Aorta (tissue), 5 donors: Measurements from ENCODE around the gene ASIC3. TPM values are rescaled to one million over a fixed set of nuclear protein-coding genes. Genes with fewer than 3 reads are reported as not detected.

Source experiments
- ATAC-seq: fragments of 200-7000 bp; cut with Tn5 transposase; one replicate; pipeline ENCODE4 v1.9.1; 2022; ENCODE audit warnings: moderate library complexity; ENCODE audit not compliant: low FRiP score
- DNase-seq, 2 donors: peaks; one replicate each; pipeline ENCODE4 v3.0.0-alpha.2; 2020
- H3K27ac ChIP-seq, 2 donors: one replicate each; pipeline ENCODE4 v1.5.1; 2013; ENCODE audit warnings: low read length in 2 of 2, mild to moderate bottlenecking in 2 of 2, moderate library complexity in 2 of 2, control low read depth in 1 of 2, inconsistent platforms in 1 of 2, low read depth in 1 of 2
- H3K27me3 ChIP-seq, 2 donors: one replicate each; pipeline ENCODE4 v1.6.1; 2013; ENCODE audit warnings: control low read depth in 1 of 2, low read length in 1 of 2, mild to moderate bottlenecking in 1 of 2, moderate library complexity in 1 of 2; ENCODE audit not compliant: insufficient read depth in 2 of 2, control insufficient read depth in 1 of 2
- H3K36me3 ChIP-seq, 2 donors: one replicate each; pipeline ENCODE4 v1.6.1; 2013; ENCODE audit warnings: control low read depth in 1 of 2, low read length in 1 of 2, mild to moderate bottlenecking in 1 of 2; ENCODE audit not compliant: insufficient read depth in 2 of 2, control insufficient read depth in 1 of 2
- H3K4me1 ChIP-seq, 2 donors: one replicate each; pipeline ENCODE4 v1.6.1; 2013; ENCODE audit warnings: low read length in 2 of 2, control low read depth in 1 of 2, mild to moderate bottlenecking in 1 of 2, moderate library complexity in 1 of 2; ENCODE audit not compliant: insufficient read depth in 2 of 2, control insufficient read depth in 1 of 2
- H3K4me3 ChIP-seq, 2 donors: one replicate each; pipeline ENCODE4 v1.5.1; 2013; ENCODE audit warnings: low read length in 2 of 2, control low read depth in 1 of 2, mild to moderate bottlenecking in 1 of 2
- H3K9me3 ChIP-seq: one replicate; pipeline ENCODE4 v1.6.1; 2013; ENCODE audit warnings: mild to moderate bottlenecking, low read length; ENCODE audit not compliant: control insufficient read depth
- WGBS, 2 donors: extraction: QIAGEN DNeasy Blood & Tissue Kit; methylation state at CpG; one replicate each; pipeline ENCODE4 v1.1.7; 2013; 5-methylcytosine and 5-hydroxymethylcytosine counted together
- intact Hi-C, 2 donors: fragments of 100-400 bp; cut with DNase I; formaldehyde crosslinking; loops; one replicate each; pipeline versions ENCODE4 v1.14.2 to v1.15.0; 2022
- polyA plus RNA-seq, 2 donors: library from polyadenylated mRNA; stranded (reverse); fragments of 200-250 nt; gene quantifications; one replicate each; pipeline ENCODE4 v1.2.3, GENCODE V29; 2013
- total RNA-seq, 2 donors: library from RNA; stranded (reverse); fragmentation: NEBNext Ultra II Directional; extraction: Animal tissue kit (Norgen Biotek cat#: 25700); gene quantifications; one replicate each; pipeline ENCODE4 v1.2.1, GENCODE V29; 2021
- donor health status: healthy with polysubstance abuse.
- donor health status: Bipolar disorder and iron deficiency.
- donor health status: DM: no; HTN: no; CAD: no.
- donor health status: DM: no; HTN: no; CAD: no.
- donor health status: DM: yes; HTN: yes; CAD: no.

Gene ASIC3
- total and polyA plus RNA-seq, 4 donors = 1.7 to 7.1 (median 2.9) TPM; not detected in 1

DNA sequence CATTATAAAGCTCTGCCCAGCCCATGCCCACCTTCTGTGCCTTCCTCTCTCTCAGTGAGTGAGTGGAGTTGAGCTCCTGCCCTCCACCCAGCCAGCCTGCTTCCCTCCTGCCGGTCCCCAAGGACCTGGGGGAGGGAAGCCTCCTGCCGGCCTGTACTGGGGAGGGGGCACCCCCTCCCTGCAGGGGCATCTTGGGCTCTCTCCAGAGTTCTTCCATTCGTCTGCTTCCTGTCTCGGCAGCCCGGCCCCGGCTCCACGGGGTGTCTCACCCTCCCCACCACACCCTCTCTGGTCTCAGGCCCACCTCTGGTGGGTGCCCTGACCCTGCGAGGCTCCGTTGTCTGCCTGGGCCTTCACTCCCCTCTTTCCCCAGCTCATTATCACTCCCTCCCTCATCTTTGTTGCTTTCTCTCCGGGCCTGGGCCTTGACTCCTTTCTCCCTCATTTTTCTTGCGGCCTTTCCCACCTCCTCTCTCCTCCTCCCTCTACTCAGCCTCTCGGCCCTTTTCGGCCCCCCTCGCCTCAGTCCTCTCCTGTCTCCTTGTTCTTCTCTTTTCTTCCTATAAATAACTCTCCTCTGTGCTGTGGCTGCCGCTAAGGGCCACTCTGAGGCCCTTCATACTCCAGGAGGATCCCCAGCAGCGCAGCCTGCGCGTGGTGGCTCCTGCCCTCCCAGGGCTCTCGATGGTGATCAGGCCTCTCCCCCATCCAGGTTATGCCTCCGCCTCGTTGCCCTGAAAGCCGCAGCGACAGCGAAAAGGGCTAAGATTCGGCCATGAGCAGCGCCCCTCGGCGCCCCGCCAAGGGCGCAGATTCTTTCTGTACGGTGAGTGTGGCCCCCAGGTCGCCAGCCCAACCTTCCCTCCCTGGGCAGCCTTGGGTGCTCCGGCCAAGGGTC lies 13.1 kb downstream of the ASIC3 start:
- Histone ChIP-seq H3K36me3 (no peaks in the 10 kb centered on the region), H3K27me3 (no peaks in the 10 kb centered on the region), H3K4me3 (no peak overlapping the region), H3K4me1 (no peaks in the 10 kb centered on the region), H3K9me3 (no peaks in the 10 kb centered on the region), H3K27ac (no peak overlapping the region)
- 44 to 49% methylated on average over 33 of the region's 33 CpGs for WGBS, 2 donors
- no peak for DNase-seq
- no peak for ATAC-seq
- intact Hi-C loops = loop anchor here in 1 of 2 donors (1.0 kb wide), 1 partner anchor 19 kb away; the partner anchor contains the start of gene FASTK

DNA sequence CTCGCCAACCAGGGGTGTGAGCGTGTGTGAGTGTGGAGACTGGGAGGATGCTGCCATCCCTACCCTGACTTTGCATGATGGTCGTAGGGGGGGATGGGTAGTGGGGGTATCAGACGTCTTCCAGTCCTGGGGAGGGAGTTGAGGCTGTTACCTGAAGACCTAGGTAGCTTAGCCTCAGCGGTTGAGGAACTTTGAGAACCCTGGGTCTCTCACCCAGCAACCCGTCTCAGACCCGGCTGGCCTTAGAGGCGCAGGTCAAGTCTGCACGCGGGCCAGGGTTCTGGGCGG lies 13.7 kb downstream of the ASIC3 start:
- 51 to 62% methylated on average over 10 to 11 of the region's 11 CpGs for WGBS, 2 donors
- H3K27me3 ChIP-seq = no peaks in the 10 kb centered on the region
- no peaks in the 10 kb centered on the region for H3K9me3 ChIP-seq
- ATAC-seq (no peak), DNase-seq (no peak)
- no peaks in the 10 kb centered on the region for H3K4me1 ChIP-seq
- H3K36me3 ChIP-seq = no peaks in the 10 kb centered on the region
- no peak overlapping the region for H3K27ac ChIP-seq
- H3K4me3 ChIP-seq = no peak overlapping the region
- intact Hi-C loops = no loop called here

DNA sequence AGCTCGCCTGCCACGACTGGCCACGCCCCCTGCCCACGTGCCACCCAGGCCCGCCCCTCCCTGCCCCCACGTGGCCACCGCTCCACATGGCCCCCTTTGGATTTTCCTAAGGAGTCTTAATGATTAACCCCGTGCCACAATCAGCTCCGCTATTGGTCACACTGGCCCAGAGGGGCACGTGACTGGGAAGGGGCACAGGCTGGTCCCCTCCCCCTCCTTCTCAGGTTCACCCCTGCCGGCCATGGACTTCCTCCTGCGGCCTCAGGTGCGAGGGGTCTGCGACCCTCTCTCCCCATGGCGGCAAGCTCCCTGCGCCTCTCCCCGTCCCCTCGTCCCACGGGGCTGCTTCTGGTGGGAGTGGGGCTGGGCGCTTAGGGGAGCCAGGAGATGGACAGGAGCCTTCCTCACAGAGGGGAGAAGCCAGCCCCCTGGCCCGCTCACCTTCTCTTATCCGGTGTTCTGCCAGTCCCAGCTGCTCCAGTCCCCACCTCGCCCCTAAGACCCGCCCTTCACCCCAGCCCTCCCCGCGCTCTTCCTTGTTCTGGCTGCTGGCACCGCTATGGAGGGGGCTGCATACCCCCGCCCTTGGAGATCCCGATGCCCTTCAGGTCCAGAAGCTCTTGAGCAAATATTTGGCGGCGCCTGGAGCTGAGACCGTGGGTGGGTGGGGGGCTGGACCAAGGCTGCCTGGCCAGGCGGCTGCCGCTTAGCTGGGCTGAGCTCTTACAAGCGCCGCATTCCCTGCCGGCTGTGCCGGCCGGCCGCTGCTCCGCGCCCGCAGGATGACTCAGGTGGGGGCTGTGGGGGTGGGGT lies 14.3 kb downstream of the ASIC3 start:
- peak in 1 of 2 donors; percentile 89 for DNase-seq
- ATAC-seq = no peak
- Histone ChIP-seq H3K4me3 (no peak overlapping the region), H3K4me1 (no peaks in the 10 kb centered on the region), H3K9me3 (no peaks in the 10 kb centered on the region), H3K27ac (peak overlapping the region in 1 of 2 donors; percentile 23), H3K27me3 (no peaks in the 10 kb centered on the region), H3K36me3 (peaks cover 2 to 4% of the 10 kb centered on the region in 2 donors)
- intact Hi-C loops = no loop called here
- 21 to 24% methylated on average over 38 to 43 of the region's 43 CpGs for WGBS, 2 donors

DNA sequence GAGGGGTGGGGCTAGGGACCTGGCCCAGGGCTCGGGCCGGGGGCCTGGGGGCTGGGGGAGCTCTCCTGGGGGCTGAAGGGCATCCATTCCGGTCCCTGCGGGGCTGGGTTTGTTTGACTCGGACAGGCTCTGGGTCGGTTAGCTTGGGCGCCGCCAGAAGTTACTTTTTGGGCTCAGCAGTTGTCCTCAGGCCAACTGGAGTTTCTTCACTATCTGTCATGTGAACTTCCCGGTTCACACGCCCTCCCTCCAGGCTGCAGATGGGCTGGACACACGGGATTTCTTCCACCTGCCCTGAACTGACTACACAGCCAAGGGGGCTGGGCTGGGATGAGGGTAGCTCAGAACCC lies 14.9 kb downstream of the ASIC3 start:
- DNase-seq = no peak
- ATAC-seq = no peak
- H3K36me3 ChIP-seq = peaks cover 2 to 8% of the 10 kb centered on the region in 2 donors
- H3K4me3 ChIP-seq = no peak overlapping the region
- H3K9me3 ChIP-seq = no peaks in the 10 kb centered on the region
- intact Hi-C loops = no loop called here
- 7 to 22% methylated on average over 11 of the region's 11 CpGs for WGBS, 2 donors
- no peaks in the 10 kb centered on the region for H3K27me3 ChIP-seq
- no peak overlapping the region for H3K27ac ChIP-seq
- H3K4me1 ChIP-seq = no peaks in the 10 kb centered on the region

DNA sequence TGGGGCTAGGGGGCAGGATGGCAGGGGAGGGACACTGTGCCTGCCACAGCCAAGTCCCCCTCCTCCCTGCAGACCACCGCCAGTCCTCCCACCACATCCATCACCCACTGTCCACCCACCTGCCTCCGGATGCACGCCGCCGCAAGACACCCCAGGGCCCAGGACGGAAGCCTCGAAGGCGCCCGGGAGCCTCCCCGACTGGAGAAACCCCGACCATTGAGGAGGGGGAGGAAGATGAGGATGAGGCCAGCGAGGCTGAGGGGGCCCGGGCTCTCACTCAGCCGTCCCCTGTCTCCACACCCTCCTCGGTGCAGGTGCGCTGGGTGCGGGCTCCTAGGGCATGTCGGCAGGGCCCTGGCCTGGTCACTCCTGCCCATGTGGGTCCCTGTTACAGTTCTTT lies 16.1 kb downstream of the ASIC3 start:
- intact Hi-C loops = no loop called here
- H3K27ac ChIP-seq = no peak overlapping the region
- H3K9me3 ChIP-seq = no peaks in the 10 kb centered on the region
- no peak for DNase-seq
- no peaks in the 10 kb centered on the region for H3K27me3 ChIP-seq
- H3K36me3 ChIP-seq = peaks cover 2 to 8% of the 10 kb centered on the region in 2 donors
- no peak for ATAC-seq
- no peak overlapping the region for H3K4me3 ChIP-seq
- no peaks in the 10 kb centered on the region for H3K4me1 ChIP-seq
- WGBS, 2 donors = 92 to 93% methylated on average over 17 to 18 of the region's 18 CpGs

DNA sequence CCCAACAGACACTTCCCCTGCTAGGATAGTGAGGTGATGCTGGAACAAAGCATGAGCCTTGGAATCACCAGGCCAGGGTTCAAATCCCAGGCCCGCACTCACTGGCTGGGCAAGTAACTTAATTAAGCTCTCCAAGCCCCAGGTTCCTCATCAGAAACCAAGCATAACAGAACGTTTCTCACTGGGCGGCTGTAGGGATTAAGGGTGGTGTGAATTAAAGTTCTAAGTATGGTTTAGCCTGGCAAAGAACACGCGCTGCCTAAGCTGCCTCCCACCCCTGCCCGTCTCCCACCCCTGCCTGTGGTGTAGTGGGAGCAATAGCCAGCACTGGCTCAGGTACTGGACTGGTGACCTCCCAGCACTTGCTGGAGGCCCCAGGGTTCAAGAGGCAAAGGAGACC lies 16.7 kb downstream of the ASIC3 start:
- H3K9me3 ChIP-seq = no peaks in the 10 kb centered on the region
- no peak overlapping the region for H3K4me3 ChIP-seq
- H3K4me1 ChIP-seq = no peaks in the 10 kb centered on the region
- H3K36me3 ChIP-seq = peaks cover 2 to 8% of the 10 kb centered on the region in 2 donors
- DNase-seq (no peak), ATAC-seq (no peak)
- H3K27me3 ChIP-seq = no peaks in the 10 kb centered on the region
- no peak overlapping the region for H3K27ac ChIP-seq
- intact Hi-C loops = no loop called here
- WGBS, 2 donors = 86 to 88% methylated on average over 6 of the region's 6 CpGs

DNA sequence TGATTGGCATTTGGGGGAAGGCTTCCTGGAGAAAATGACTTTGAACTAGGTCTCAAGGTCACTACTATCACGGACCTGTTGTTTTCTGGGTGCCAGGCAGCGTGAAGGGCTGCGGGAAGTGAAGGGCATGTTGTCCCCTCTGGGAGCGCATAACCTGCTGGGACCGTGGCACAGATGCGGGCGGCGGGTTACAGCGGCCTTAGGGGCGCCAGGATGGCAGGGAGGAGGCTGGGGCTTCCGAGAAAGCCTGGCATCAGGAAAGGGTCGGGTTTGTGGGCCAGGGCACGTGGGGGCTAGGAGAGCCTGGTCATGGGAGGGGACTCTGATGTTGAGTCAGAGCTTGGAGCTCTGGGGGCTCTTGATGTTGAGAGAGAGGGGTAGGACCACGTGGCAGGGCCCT lies 17.2 kb downstream of the ASIC3 start:
- H3K27me3 ChIP-seq = no peaks in the 10 kb centered on the region
- ATAC-seq (no peak), DNase-seq (no peak)
- no peaks in the 10 kb centered on the region for H3K4me1 ChIP-seq
- peaks cover 2 to 11% of the 10 kb centered on the region in 2 donors for H3K36me3 ChIP-seq
- WGBS, 2 donors = 84 to 86% methylated on average over 14 of the region's 14 CpGs
- no peaks in the 10 kb centered on the region for H3K9me3 ChIP-seq
- H3K4me3 ChIP-seq = no peak overlapping the region
- intact Hi-C loops = no loop called here
- H3K27ac ChIP-seq = no peak overlapping the region

DNA sequence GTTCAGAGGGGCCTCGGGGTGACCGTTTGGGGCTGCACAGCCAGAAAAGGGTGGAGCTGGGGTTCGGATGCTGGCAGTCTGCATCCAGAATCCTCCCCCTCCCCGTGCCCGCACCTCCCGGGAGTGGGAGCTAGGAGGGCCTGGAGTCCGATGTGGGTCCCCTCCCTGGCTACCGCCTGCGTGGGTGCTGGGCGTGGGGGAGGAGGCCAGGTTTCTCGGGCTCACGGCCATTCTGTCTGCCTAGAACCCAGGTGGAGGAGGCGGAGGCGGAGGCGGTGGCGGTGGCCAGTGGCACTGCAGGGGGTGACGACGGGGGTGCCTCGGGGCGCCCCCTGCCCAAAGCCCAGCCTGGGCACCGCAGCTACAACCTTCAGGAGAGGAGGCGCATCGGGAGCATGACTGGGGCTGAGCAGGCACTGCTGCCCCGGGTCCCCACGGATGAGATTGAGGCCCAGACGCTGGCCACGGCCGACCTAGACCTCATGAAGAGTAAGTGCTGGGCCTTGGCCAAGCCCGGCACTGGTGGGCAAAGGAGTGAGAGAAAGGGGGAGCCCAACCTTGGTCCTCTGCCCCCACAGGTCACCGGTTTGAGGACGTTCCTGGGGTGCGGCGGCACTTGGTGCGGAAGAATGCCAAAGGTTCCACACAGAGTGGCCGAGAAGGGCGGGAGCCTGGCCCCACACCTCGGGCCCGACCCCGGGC lies 18.1 kb downstream of the ASIC3 start:
- no peaks in the 10 kb centered on the region for H3K27me3 ChIP-seq
- intact Hi-C loops = no loop called here
- no peak overlapping the region for H3K27ac ChIP-seq
- no peak overlapping the region for H3K4me3 ChIP-seq
- DNase-seq = no peak
- no peak for ATAC-seq
- H3K4me1 ChIP-seq = no peaks in the 10 kb centered on the region
- peaks cover 3 to 11% of the 10 kb centered on the region in 2 donors for H3K36me3 ChIP-seq
- 89% methylated on average over 34 to 39 of the region's 39 CpGs for WGBS, 2 donors
- no peaks in the 10 kb centered on the region for H3K9me3 ChIP-seq
